CD4-positive, alpha-beta T cell treated with Interleukin-17A for 1 hour (primary cell): ENCODE measurements around the gene PRDM13.
"Not testable (repeated sequence)": the region's sequence is repeated elsewhere in the genome, so short reads cannot be mapped to it uniquely, and the experiment has no call there.

ENCODE experiments used
- DNase-seq: peaks from one replicate; pipeline ENCODE4 v3.0.0-alpha.2; 2020

Gene PRDM13

GRCh38 chr6:99606656-99607415 lies at the start of gene PRDM13:
Gene PRDM13, plus strand, starts transcription at chr6:99606833. Its CDS starts 202 bp downstream, at chr6:99607035.
- no peak for DNase-seq

GRCh38 chr6:99559057-99559456 lies 47.6 kb upstream of the PRDM13 start:
- DNase-seq: no peak

GRCh38 chr6:99560668-99561067 lies 46.0 kb upstream of the PRDM13 start:
- no peak for DNase-seq

GRCh38 chr6:99563056-99563723 lies 43.4 kb upstream of the PRDM13 start:
- no peak for DNase-seq

- peak; percentile 93 for DNase-seq
Measured at GRCh38 chr6:99568103-99568933, 38.3 kb upstream of the PRDM13 start, which contains the start of gene CCNC. Gene CCNC, minus strand, starts transcription at chr6:99568660. Its CDS starts 133 bp downstream, at chr6:99568527.

GRCh38 chr6:99573980-99574617 lies 32.5 kb upstream of the PRDM13 start:
- no peak for DNase-seq

- DNase-seq: no peak
Measured at GRCh38 chr6:99575544-99576227, 30.9 kb upstream of the PRDM13 start.

GRCh38 chr6:99579781-99580180 lies 26.9 kb upstream of the PRDM13 start:
- DNase-seq: no peak

GRCh38 chr6:99587792-99588191 lies 18.8 kb upstream of the PRDM13 start:
- DNase-seq: no peak

GRCh38 chr6:99588618-99589289 lies 17.9 kb upstream of the PRDM13 start:
- DNase-seq: peak; percentile 61

- no peak for DNase-seq
Measured at GRCh38 chr6:99589290-99589672, 17.4 kb upstream of the PRDM13 start.

GRCh38 chr6:99589907-99590493 lies 16.6 kb upstream of the PRDM13 start:
- no peak for DNase-seq

GRCh38 chr6:99590728-99591672 lies 15.6 kb upstream of the PRDM13 start:
- no peak for DNase-seq

GRCh38 chr6:99591673-99592364 lies 14.8 kb upstream of the PRDM13 start:
- no peak for DNase-seq

- DNase-seq: no peak
Measured at GRCh38 chr6:99592900-99593299, 13.7 kb upstream of the PRDM13 start.

- not testable (repeated sequence) for DNase-seq
Measured at GRCh38 chr6:99594696-99595095, 11.9 kb upstream of the PRDM13 start.

- DNase-seq: no peak
Measured at GRCh38 chr6:99602520-99603420, 3.9 kb upstream of the PRDM13 start.

- DNase-seq: no peak
Measured at GRCh38 chr6:99603421-99604165, 3.0 kb upstream of the PRDM13 start.
